K562 (cell line): Measurements from ENCODE around the gene GASK1A. TPM values are rescaled to one million over a fixed set of nuclear protein-coding genes. Genes with fewer than 3 reads are reported as not detected.

Source experiments
- ATF6 ChIP-seq: sonication (generic); formaldehyde crosslinking; IDR thresholded peaks from 2 replicates; pipeline ENCODE4 v1.4.0; 2020; ENCODE audit warnings: mild to moderate bottlenecking, missing genetic modification reagents
- EP300 ChIP-seq: IDR thresholded peaks from 2 replicates; pipeline ENCODE4 v1.6.1; 2012; ENCODE audit warnings: low read length, improper control_type of control experiment
- KLF16 ChIP-seq: IDR thresholded peaks from 2 replicates; pipeline ENCODE4 v1.6.1; 2016; ENCODE audit warnings: antibody characterized with exemption
- MAZ ChIP-seq, 2 experiments: fragments of 450-650 bp in 1 of 2; sonication (generic) in 1 of 2; formaldehyde crosslinking; IDR thresholded peaks in 1 of 2; conservative IDR thresholded peaks in 1 of 2; 2 replicates each; pipeline versions ENCODE4 v1.4.0 to v1.5.0; 2020; ENCODE audit warnings: mild to moderate bottlenecking in 1 of 2, missing genetic modification reagents in 1 of 2
- NR0B1 ChIP-seq: fragments of 450-650 bp; IDR thresholded peaks from one replicate; pipeline ENCODE4 v1.6.1; 2018; ENCODE audit warnings: mild to moderate bottlenecking, moderate library complexity; ENCODE audit not compliant: partially characterized antibody
- PRDM10 ChIP-seq: fragments of 450-650 bp; IDR thresholded peaks from 2 replicates; pipeline ENCODE4 v1.6.1; 2018; ENCODE audit not compliant: partially characterized antibody
- ZBTB5 ChIP-seq: fragments of 450-650 bp; IDR thresholded peaks from 2 replicates; pipeline ENCODE4 v1.6.1; 2017; ENCODE audit warnings: antibody characterized with exemption
- polyA plus RNA-seq, 8 experiments: library from polyadenylated mRNA; depleted of rRNA in 4 of 8; stranded (reverse) in 5 of 8; unstranded in 3 of 8; fragments of >200 nt; fragmentation: Nextera tagmentation in 2 of 8; fragmentation: Illumina TruSeq in 1 of 8; extraction: Ambion mirVana in 2 of 8; extraction: Trizol in 1 of 8; gene quantifications; 2 replicates each; pipeline versions ENCODE4 v1.2.1 to v1.2.3, GENCODE V29; 2011 to 2014; ENCODE audit warnings: inconsistent platforms in 1 of 8, missing spikeins in 1 of 8
- total RNA-seq, 7 experiments: library from RNA; depleted of rRNA in 6 of 7; stranded (reverse); fragments of >200 nt in 6 of 7; fragmentation: Illumina TruSeq in 2 of 7; extraction: Trizol in 2 of 7; gene quantifications; 2 replicates each; pipeline versions ENCODE4 v1.2.1 to v1.2.3, GENCODE V29; 2011 to 2021; ENCODE audit warnings: low replicate concordance in 1 of 7

Gene GASK1A
- total and polyA plus RNA-seq, 9 of the 15 experiments (the other 6 are each of a cell fraction or from before 2014, with no cell fraction given) = 0.04 to 0.11 (median 0.05) TPM; not detected in 5

GRCh38 chr3:43031485-43031884 lies 52.4 kb downstream of the GASK1A start (continued):
- TF ChIP-seq ZBTB5 (no peak), NR0B1 (no peak), EP300 (no peak), KLF16 (no peak), ATF6 (no peak), PRDM10 (no peak), MAZ (CRISPR knock-in tag; conservative IDR thresholded peaks at IDR 0.05 in 1 of 2, IDR thresholded peaks at IDR 0.05 in 1 of 2) (no peak)
- TF ChIP-seq, all 486 proteins: peak for 0
